KOPT-K1 (cell line): ENCODE data around the gene UGGT1.
"Not testable (repeated sequence)": the region's sequence is repeated elsewhere in the genome, so short reads cannot be mapped to it uniquely, and the experiment has no call there.

ENCODE experiments used
- H3K27ac ChIP-seq: fragments of 200-600 bp; sonication (generic); 2 replicates; pipeline ENCODE4 v1.5.1; 2016; ENCODE audit warnings: antibody characterized with exemption, mild to moderate bottlenecking, low read depth, low read length; ENCODE audit not compliant: poor library complexity, severe bottlenecking
- H3K36me3 ChIP-seq: fragments of 200-600 bp; sonication (generic); 2 replicates; pipeline ENCODE4 v1.5.1; 2017; ENCODE audit warnings: antibody characterized with exemption, mild to moderate bottlenecking, low read length, moderate library complexity; ENCODE audit not compliant: insufficient read depth
- H3K9me3 ChIP-seq: fragments of 200-600 bp; sonication (generic); 2 replicates; pipeline ENCODE4 v1.5.1; 2017; ENCODE audit warnings: antibody characterized with exemption, low read length, mild to moderate bottlenecking; ENCODE audit not compliant: insufficient read depth, poor library complexity, severe bottlenecking

Gene UGGT1

GRCh38 chr2:128174067-128174466 lies 83.1 kb downstream of the UGGT1 start:
- H3K9me3 ChIP-seq, H3K27ac ChIP-seq: not testable (repeated sequence)
- peaks cover 100% of the 10 kb centered on the region for H3K36me3 ChIP-seq

DNA sequence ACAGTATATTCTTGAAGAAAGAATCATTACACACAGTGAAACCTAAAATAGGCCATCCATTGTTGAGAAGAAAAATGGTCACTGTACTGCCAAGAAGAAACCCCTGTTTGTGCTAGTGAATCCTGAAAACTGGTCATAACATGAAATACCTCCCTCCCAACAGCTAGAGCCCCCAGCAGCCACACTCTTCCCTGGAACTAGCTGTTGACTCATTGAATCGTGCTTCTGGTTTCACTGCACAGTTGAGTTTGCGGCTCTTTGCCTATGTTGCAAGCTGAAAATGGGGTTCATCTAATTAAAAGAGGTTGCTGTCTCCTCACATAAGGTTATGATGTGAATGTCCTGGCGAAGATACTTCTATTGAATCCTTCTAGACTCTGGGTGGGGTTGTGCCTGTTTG lies 86.3 kb downstream of the UGGT1 start:
- Histone ChIP-seq H3K27ac (no peak overlapping the region), H3K36me3 (peaks cover 100% of the 10 kb centered on the region), H3K9me3 (no peaks in the 10 kb centered on the region)

DNA sequence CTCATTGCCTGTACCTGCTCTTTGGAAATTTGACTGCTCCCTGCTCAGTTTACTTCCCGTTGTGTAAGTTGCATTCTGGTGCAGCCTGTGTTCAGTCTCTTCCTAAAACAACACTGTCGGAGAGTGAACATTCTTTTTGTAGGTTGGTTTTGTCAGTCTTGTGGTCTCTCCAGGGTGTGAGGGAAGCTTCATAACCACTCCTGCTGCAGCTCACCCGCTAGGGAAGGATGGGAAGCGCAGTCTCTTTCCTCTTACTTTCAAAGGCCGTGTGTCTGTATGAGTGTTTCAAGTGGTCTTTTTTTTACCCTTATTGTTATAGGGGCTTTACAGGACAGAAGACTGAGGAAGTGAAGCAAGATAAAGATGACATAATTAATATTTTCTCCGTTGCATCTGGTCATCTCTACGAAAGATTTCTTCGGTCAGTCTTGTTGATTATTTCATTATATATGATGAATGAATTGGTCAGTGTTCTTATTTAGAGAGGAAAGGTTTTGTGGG lies 87.2 kb downstream of the UGGT1 start:
- H3K36me3 ChIP-seq: peaks cover 100% of the 10 kb centered on the region
- no peak overlapping the region for H3K27ac ChIP-seq
- H3K9me3 ChIP-seq: no peaks in the 10 kb centered on the region

- H3K27ac ChIP-seq: no peak overlapping the region
- H3K36me3 ChIP-seq: peaks cover 100% of the 10 kb centered on the region
- H3K9me3 ChIP-seq: no peaks in the 10 kb centered on the region
Measured at GRCh38 chr2:128178650-128179460, 87.9 kb downstream of the UGGT1 start.

DNA sequence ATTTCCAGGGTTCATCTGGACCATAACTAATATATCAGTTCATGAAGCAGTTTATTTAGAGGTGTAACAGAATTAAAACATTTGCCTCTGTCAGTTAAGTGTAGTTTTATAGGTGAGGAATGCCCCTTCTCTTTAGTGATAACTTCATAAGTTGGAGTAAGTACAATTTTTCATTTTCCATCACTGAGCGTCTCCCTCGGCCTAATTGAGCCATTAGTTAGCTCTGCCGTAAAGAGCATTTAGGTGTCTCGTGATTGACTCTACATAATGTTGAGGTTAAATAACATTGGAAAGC lies 88.4 kb downstream of the UGGT1 start:
- Histone ChIP-seq H3K9me3 (no peaks in the 10 kb centered on the region), H3K27ac (no peak overlapping the region), H3K36me3 (peaks cover 100% of the 10 kb centered on the region)

DNA sequence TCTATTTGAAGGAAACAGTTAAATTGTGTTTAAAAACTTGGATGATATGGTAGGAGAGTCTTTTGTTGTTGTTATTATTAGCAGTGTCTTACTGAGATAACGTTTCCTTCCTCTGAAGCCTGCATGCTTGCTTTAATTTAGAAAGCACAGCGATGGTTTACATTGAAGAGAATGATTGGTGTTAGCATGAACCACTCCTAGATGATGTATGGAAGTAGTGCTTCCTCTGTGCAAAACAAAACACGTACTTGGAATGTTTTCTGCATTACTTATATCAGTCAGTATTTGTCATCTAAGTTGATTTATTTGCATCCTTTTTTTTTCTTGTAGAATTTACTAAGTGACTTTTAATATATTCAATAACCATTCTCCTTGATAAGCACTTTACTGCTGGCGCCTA lies 89.0 kb downstream of the UGGT1 start:
- H3K36me3 ChIP-seq: peaks cover 100% of the 10 kb centered on the region
- H3K9me3 ChIP-seq: no peaks in the 10 kb centered on the region
- H3K27ac ChIP-seq: no peak overlapping the region

DNA sequence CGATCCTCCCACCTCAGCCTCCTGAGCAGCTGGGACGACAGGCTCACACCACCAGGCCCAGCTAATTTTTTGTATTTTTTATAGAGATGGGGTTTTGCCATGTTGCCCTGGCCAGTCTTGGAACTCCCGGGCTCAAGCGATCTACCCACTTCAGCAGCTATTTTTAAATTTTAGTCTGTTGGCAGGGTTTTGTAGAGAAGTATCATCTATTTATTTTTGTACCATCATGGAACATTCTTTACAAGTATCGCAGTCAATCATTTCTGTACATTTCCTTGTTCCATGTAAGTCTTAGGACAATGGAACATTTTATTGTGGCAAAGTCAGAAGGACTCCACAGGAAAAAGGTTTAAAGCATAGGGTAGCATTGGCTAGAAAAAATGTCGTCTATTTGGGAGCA lies 94.6 kb downstream of the UGGT1 start:
- no peak overlapping the region for H3K27ac ChIP-seq
- no peaks in the 10 kb centered on the region for H3K9me3 ChIP-seq
- peaks cover 98% of the 10 kb centered on the region for H3K36me3 ChIP-seq

GRCh38 chr2:128187032-128187654 lies 96.1 kb downstream of the UGGT1 start:
- Histone ChIP-seq H3K27ac (no peak overlapping the region), H3K9me3 (no peaks in the 10 kb centered on the region), H3K36me3 (peaks cover 98% of the 10 kb centered on the region)

GRCh38 chr2:128195435-128195984 lies 104.5 kb downstream of the UGGT1 start:
- no peak overlapping the region for H3K27ac ChIP-seq
- peaks cover 52% of the 10 kb centered on the region for H3K36me3 ChIP-seq
- H3K9me3 ChIP-seq: no peaks in the 10 kb centered on the region

- no peaks in the 10 kb centered on the region for H3K9me3 ChIP-seq
- peaks cover 46% of the 10 kb centered on the region for H3K36me3 ChIP-seq
- peak overlapping the region; percentile 17 for H3K27ac ChIP-seq
Measured at GRCh38 chr2:128196026-128196425, 105.0 kb downstream of the UGGT1 start.

DNA sequence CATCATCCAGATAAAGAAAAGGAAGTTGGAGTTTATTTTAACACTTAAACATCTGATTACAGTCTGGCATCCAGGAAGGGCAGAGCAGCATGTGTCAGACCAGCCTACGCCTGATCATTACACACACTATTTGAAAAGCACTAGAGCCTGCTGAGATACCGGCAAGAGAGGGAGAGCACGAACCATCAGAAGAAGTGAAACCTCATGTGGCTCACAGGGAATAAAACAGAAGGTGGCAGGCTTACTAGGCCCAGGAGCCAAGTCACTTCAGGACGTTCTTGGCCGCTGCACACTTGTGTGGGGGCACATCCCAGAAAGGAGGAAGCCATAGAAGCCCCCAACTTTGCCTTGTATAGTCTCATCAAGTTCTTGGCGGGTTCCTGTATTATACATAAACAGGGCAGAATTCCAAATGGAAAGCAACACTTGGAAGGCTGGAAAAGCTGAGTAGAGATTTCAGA lies 105.5 kb downstream of the UGGT1 start:
- H3K9me3 ChIP-seq: no peaks in the 10 kb centered on the region
- H3K27ac ChIP-seq: peak overlapping the region; percentile 17
- H3K36me3 ChIP-seq: peaks cover 42% of the 10 kb centered on the region

DNA sequence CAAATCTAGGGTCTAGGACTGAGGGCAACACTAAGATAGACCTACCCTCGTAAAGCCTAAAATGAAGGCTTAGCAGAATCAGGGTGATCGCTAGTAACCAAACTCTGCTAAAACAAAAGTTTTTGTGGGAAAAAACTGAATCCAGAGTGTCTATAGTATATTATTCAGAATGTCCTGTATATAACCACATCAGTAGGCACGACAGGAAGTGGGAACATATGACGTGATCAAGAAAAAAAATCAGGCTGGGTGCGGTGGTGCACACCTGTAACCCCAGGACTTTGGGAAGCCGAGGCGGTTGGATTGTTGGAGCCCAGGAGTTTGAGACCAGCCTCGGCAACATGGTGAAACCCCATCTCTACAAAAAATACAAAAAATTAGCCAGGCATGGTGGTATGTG lies 106.1 kb downstream of the UGGT1 start:
- Histone ChIP-seq H3K9me3 (no peaks in the 10 kb centered on the region), H3K36me3 (peaks cover 36% of the 10 kb centered on the region), H3K27ac (peak overlapping the region; percentile 17)

DNA sequence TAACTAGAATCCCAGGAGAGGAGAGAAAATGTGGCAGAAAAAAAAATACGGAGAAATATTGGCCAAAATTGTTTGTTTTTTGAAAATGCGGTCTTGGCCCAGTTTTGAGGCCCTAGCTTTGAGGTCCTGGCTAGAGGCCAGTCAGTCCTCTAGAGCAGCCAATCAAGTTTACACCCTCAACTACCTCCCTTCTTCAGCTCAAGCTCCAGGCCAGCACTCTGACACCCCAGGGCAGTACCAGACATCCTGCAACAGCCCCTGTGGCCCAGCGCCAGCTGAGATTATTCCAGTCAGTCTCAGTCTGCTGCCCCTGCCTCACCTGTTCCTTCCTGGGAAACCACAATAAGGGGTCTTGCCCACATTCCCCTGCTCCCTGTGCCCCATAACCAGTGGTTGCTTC lies 107.7 kb downstream of the UGGT1 start:
- Histone ChIP-seq H3K9me3 (no peaks in the 10 kb centered on the region), H3K36me3 (peaks cover 24% of the 10 kb centered on the region), H3K27ac (no peak overlapping the region)

GRCh38 chr2:128199141-128199540 lies 108.1 kb downstream of the UGGT1 start:
- peaks cover 19% of the 10 kb centered on the region for H3K36me3 ChIP-seq
- H3K27ac ChIP-seq: no peak overlapping the region
- H3K9me3 ChIP-seq: no peaks in the 10 kb centered on the region

DNA sequence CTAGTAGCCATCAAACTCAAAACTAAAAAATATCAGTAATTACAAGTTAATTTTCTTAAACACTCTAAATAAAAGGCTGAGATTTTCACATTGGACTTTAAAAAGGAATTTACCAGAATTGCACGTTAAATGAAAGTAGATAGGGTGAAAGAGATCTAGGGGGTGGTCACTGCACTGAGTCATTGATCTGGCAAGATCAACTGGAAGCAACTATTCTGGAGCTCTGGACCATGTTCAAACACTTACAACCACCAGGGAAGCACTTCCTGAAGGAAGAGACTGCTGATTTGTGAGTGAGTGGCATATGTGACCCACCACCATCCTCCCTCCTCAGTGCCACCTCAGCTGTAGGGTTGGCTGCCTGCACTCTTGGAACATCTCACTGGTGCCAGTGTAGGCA lies 111.8 kb downstream of the UGGT1 start:
- no peak overlapping the region for H3K27ac ChIP-seq
- no peaks in the 10 kb centered on the region for H3K36me3 ChIP-seq
- peaks cover 9% of the 10 kb centered on the region for H3K9me3 ChIP-seq
